Adrenal gland (tissue), 12 donors: ENCODE measurements around the gene P4HTM. TPM values are rescaled to one million over a fixed set of nuclear protein-coding genes. Genes with fewer than 3 reads are reported as not detected.

Source experiments
- DNase-seq, 7 donors: peaks; one replicate each; pipeline ENCODE4 v3.0.0-alpha.2; 2019 to 2020
- H3K27ac ChIP-seq, 5 donors: fragments of 200-600 bp; sonication (generic) in 4 of 5; 1 replicate in 3 of 5; 2 replicates in 2 of 5; pipeline versions ENCODE4 v1.5.1 to v1.8.0; 2016 to 2020; ENCODE audit warnings: mild to moderate bottlenecking in 1 of 5
- H3K27me3 ChIP-seq: fragments of 200-600 bp; 2 replicates; pipeline ENCODE4 v1.8.0; 2021
- H3K36me3 ChIP-seq, 2 donors: fragments of 200-600 bp; replicated peaks in 1 of 2; 1 replicate in 1 of 2; 2 replicates in 1 of 2; pipeline versions ENCODE4 v1.5.1 to v1.8.0; 2018 to 2022
- H3K4me1 ChIP-seq, 2 donors: fragments of 200-600 bp; replicated peaks in 1 of 2; 1 replicate in 1 of 2; 2 replicates in 1 of 2; pipeline versions ENCODE4 v1.5.1 to v1.8.0; 2018 to 2021
- H3K4me3 ChIP-seq, 4 donors: fragments of 200-600 bp; sonication (generic) in 3 of 4; one replicate each; pipeline ENCODE4 v1.5.1; 2016 to 2018
- H3K9me3 ChIP-seq, 3 donors: fragments of 200-600 bp; sonication (generic) in 1 of 3; replicated peaks in 1 of 3; 1 replicate in 2 of 3; 2 replicates in 1 of 3; pipeline versions ENCODE4 v1.5.1 to v1.8.0; 2016 to 2021
- CTCF ChIP-seq, 6 experiments: fragments of 450-650 bp in 4 of 6; fragments of 200-600 bp in 2 of 6; sonication (generic) in 1 of 6; IDR thresholded peaks; 1 replicate in 5 of 6; 2 replicates in 1 of 6; pipeline versions ENCODE4 v1.5.1 to v1.8.0; 2016 to 2021; ENCODE audit warnings: antibody characterized with exemption in 6 of 6, mild to moderate bottlenecking in 2 of 6, moderate library complexity in 1 of 6
- POLR2A ChIP-seq, 2 donors: fragments of 450-650 bp; IDR thresholded peaks; one replicate each; pipeline ENCODE4 v1.6.1; 2017; ENCODE audit warnings: antibody characterized with exemption in 2 of 2, mild to moderate bottlenecking in 2 of 2, moderate library complexity in 1 of 2
- WGBS, 4 donors: extraction: QIAGEN DNeasy Blood & Tissue Kit in 2 of 4; methylation state at CpG; one replicate each; pipeline versions ENCODE4 v1.1.5 to v1.1.7; 2013 to 2017; 5-methylcytosine and 5-hydroxymethylcytosine counted together
- intact Hi-C, 2 donors: fragments of 100-400 bp; cut with DNase I; formaldehyde crosslinking; loops; one replicate each; pipeline versions ENCODE4 v1.14.1 to v1.15.0; 2022 to 2023
- polyA plus RNA-seq, 3 donors: library from polyadenylated mRNA; stranded (reverse); fragments of 200-250 nt in 2 of 3; fragments of 350-450 nt in 1 of 3; fragmentation: Illumina TruSeq in 1 of 3; extraction: RNeasy Lipid Tissue Mini Kit (QIAGEN cat#74804) in 1 of 3; gene quantifications; one replicate each; pipeline ENCODE4 v1.2.3, GENCODE V29; 2013 to 2014
- total RNA-seq, 9 donors: library from RNA; depleted of rRNA in 4 of 9; stranded (reverse); fragments of >200 nt in 4 of 9; fragments of 120-200 nt in 1 of 9; fragmentation: NEBNext Ultra II Directional in 1 of 9; extraction: Animal tissue kit (Norgen Biotek cat#: 25700) in 1 of 9; gene quantifications; one replicate each; pipeline versions ENCODE4 v1.1.0 to v1.2.4, GENCODE V29; 2013 to 2023
- donor health status: healthy with polysubstance abuse.
- donor health status: Bipolar disorder and iron deficiency.
- donor health status: DM: yes; HTN: yes; CAD: no.
- donor health status: DM: no; HTN: no; CAD: no.
- donor health status: DM: no; HTN: no; CAD: no.
- donor health status: DM: yes; HTN: yes; CAD: no.

P4HTM gene
- total and polyA plus RNA-seq, 12 donors, result 26.6 to 174 (median 102) TPM

DNA sequence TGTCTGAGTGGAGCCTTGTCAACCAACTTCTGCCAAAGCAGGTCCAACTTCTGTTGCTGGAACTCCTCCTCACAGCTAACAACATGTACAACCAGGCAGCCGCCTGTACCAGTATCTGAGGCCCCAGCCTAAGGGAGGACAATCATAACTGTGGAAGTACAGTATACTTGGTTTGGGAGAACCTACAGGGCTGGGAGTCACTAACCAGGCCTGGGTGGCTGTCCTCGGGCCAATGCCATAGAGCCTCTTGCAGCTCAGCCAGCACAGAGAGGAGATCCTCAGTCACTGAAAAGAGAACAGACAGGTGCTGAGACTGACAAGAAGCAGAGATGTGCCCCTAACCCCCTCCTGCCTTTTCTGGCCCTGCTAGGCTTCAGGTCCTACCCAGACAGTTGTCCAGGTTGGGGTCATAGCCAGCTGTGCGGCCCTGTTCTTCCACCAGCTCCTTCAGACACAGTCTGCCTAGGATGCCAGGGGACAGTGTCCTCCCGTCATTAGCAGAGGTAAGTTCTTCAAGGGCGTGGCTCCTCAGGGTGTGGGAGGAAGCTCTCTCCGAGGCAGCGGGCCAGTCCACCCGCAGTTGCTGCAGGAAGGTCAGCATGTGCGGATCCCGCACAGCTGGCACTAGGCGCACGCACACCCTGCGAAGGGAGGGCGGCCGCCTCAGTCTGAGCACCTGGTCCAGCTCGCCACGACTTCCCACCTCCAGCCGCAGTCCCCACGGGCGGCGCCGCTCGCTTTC lies 27.4 kb downstream of the P4HTM start:
- H3K9me3 ChIP-seq, result no peaks in the 10 kb centered on the region
- H3K27me3 ChIP-seq, result no peaks in the 10 kb centered on the region
- TF ChIP-seq CTCF (IDR thresholded peaks at IDR 0.05), result no peak
- WGBS, 4 donors, result 6 to 61% (median 10%) methylated on average over 2 to 23 of the region's 23 CpGs
- peaks cover 0 to 34% of the 10 kb centered on the region in 2 donors for H3K36me3 ChIP-seq
- peaks cover 20 to 40% of the 10 kb centered on the region in 2 donors for H3K4me1 ChIP-seq
- DNase-seq, result peak in 4 of 7 donors; percentile 23 to 67 (median 52)
- H3K4me3 ChIP-seq, result peak overlapping the region in 3 of 4 donors; percentile 60 to 93 (median 68)
- intact Hi-C loops, result no loop called here
- H3K27ac ChIP-seq, result peak overlapping the region in 4 of 5 donors; percentile 57 to 79 (median 68)

DNA sequence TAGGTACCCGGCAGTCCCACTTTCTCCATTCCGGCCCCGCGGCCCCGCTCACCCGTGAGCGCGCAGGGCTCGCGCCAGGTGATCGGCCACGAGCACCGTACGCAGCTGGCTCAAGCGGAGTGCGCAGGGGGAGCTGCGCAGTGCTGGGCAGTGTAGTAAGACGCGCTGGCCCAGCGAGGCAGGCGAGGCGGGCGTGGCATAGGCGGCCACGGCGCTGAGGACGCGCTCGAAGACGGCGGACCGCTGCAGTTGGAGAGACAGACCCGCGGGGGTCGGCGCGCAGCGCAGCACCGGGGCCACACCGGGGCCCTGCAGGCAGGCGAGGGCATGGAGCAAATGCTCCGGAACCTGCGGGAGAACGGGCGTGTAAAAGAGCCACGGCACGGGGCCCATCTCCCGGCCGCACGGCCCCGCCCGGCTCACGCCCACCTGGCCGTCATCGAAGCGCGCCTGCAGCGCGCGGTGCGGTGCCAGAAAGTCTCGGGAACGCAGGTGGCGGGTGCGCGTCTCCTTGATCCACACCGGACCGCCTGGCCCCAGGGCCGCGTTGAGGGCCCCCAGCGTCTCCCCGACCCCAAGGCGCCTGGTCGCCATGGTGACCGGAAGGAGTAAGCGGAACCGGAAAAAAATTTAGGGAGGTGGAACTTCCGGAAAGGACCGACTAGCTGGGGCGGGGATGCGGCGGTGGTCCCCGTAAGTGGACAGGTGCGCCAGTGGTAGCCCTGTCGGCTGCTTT lies 28.1 kb downstream of the P4HTM start, which contains the start of gene DALRD3:
TSS of gene DALRD3 (minus strand) at position 610 of the 736 bp plus-strand sequence. CDS start at position 594, 16 bp downstream.
- 0 to 1% (median 0%) methylated on average over 32 to 85 of the region's 85 CpGs for WGBS, 4 donors
- peaks cover 22 to 40% of the 10 kb centered on the region in 2 donors for H3K4me1 ChIP-seq
- intact Hi-C loops, result no loop called here

DNA sequence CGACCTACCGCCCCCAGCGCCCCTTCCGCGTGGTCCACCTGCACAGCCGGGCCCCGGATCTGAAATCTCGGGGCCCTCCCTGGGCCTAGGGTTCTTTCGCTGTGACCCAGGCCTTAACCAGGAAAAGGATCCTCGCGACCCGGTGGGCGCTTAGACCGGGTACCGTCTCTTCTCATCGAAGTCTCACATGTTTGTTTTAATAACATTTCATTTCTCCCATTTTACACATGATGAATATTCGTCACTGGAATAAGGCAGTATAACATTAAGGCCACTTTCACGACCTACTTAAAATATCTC lies 28.6 kb downstream of the P4HTM start:
- Histone ChIP-seq H3K4me3 (peak overlapping the region; percentile 17 to 93 (median 64)), H3K4me1 (peaks cover 22 to 44% of the 10 kb centered on the region in 2 donors), H3K27ac (peak overlapping the region; percentile 7 to 79 (median 63)), H3K36me3 (peaks cover 0 to 36% of the 10 kb centered on the region in 2 donors), H3K9me3 (no peaks in the 10 kb centered on the region), H3K27me3 (no peaks in the 10 kb centered on the region)
- intact Hi-C loops, result no loop called here
- 2 to 4% (median 3%) methylated on average over 12 to 18 of the region's 18 CpGs for WGBS, 4 donors
- no peak for TF ChIP-seq CTCF (IDR thresholded peaks at IDR 0.05)
- no peak for TF ChIP-seq POLR2A (IDR thresholded peaks at IDR 0.05)
- no peak for DNase-seq

More for the DNA sequence above, 28.1 kb downstream of the P4HTM start, which contains the start of gene DALRD3:
- Histone ChIP-seq H3K27me3 (no peaks in the 10 kb centered on the region), H3K9me3 (no peaks in the 10 kb centered on the region), H3K4me3 (peak within 1 kb of the TSS; percentile 17 to 93 (median 64)), H3K27ac (peak within 1 kb of the TSS; percentile 7 to 79 (median 63)), H3K36me3 (peaks cover 0 to 31% of the 10 kb centered on the region in 2 donors)
- peak; percentile 58 to 80 (median 71) for DNase-seq
- TF ChIP-seq CTCF (IDR thresholded peaks at IDR 0.05), result no peak
- TF ChIP-seq POLR2A (IDR thresholded peaks at IDR 0.05), result peak; percentile 14 to 56

- Histone ChIP-seq H3K4me1 (peaks cover 22 to 44% of the 10 kb centered on the region in 2 donors), H3K27me3 (no peaks in the 10 kb centered on the region), H3K36me3 (peaks cover 0 to 39% of the 10 kb centered on the region in 2 donors), H3K9me3 (no peaks in the 10 kb centered on the region), H3K27ac (peak overlapping the region in 4 of 5 donors; percentile 98 to 100 (median 100)), H3K4me3 (peak overlapping the region in 1 of 4 donors; percentile 91)
- TF ChIP-seq CTCF (IDR thresholded peaks at IDR 0.05) (no peak), POLR2A (IDR thresholded peaks at IDR 0.05) (no peak)
- intact Hi-C loops, result loop anchor here in 1 of 2 donors (10.0 kb wide), 1 partner anchor 1025 kb away; no protein-coding TSS in a partner anchor
- DNase-seq, result peak in 1 of 7 donors; percentile 25
- WGBS, 4 donors, result 47 to 58% (median 54%) methylated on average over 11 to 12 of the region's 12 CpGs
Measured at GRCh38 chr3:49019941-49020329, 29.9 kb downstream of the P4HTM start.
